ENCODE measurements around the gene SIGLEC7.

SIGLEC7 gene

DNA sequence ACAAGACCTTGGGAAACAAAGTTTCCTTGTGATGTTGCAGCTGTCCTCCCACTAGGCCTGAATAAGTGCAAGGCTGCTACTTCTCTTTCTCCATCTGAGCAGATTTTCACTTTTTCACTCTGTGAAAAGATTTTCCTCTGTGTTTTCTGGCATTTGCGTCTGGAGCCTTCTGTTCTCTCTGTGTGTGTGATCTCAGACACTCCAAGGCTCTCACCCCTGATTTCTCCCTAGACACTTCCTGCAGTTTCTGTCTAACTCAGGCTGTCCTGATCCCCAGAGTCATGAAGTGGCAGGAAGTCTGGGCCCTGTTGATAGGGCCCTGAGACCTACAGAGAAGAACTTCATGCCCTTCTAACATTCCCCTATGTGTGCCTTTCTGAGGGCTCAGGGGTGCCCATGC lies 37.2 kb downstream of the SIGLEC7 start:
- no peak for FAIRE-seq

DNA sequence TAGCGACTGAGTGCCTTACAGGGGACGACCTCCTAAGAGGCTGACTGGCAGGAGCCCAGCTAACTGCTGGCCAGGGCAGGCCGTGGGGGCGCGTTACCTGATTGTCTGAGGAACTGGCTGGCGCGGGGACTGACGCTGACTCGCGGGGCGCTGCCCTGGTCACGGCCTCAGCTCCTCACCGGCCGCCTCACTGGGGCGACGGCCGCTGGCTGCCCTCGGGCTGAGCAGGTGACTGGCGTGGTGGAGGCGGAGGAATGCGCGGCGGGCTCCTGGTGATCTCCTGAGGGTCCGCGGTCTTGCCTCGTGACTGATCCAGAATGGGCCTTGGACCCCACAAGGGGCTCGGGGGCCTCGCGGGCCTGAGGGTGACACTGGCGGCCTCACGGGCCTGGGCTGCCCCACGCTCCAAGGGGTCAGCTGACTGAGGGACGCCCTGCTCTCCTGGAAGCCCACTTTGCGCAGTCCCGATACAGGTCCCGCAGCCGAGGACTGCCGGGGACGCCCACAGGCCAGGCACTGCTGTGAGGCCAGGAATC lies 39.3 kb downstream of the SIGLEC7 start:
- no peak for FAIRE-seq

DNA sequence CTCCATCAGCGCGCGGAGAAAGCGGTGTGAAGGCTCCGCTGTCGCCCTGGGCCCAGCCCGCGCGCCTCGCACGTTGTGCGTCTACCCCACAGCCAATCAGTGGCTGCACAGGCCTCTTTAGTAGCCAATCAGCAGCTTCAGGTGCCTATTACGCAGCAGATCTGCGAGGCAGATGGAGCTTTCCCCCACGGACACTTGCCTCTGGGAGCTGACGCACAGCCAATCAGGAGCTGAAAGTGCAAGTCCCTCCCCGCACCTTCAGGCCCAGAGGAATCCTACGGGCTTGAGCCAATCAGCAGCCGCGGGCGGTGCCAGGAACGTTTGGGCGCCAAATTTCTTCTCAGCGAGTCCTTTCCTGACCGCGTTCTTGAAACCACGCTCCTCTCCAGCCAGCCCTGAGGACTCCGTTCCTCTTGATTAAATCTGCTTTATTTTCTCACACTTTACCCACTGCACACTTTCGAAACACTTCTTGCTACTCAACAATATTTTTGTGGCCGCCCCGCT lies 39.9 kb downstream of the SIGLEC7 start:
- no peak for FAIRE-seq

DNA sequence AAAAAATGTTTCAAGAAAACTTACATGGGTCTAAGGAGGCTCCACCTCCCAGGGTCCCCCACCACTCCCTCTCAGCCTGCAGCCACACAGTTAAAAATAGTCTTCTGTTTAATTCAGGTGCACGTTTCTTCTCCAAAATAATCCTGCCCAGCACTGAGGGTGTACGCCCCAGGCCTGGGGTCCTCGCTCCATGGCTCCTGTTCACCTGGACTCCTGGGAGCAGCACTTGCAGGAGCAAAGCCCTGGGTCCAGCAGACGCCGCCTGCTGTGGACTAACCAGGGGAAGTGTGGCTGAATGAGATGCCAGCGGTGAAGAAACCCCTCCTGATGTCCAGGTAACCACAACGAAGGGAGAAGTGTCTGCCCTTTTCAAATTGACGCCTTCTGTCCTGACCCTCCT lies 41.5 kb downstream of the SIGLEC7 start:
- no peak for FAIRE-seq

GRCh38 chr19:51185069-51185867 lies 43.2 kb downstream of the SIGLEC7 start:
- no peak for FAIRE-seq

DNA sequence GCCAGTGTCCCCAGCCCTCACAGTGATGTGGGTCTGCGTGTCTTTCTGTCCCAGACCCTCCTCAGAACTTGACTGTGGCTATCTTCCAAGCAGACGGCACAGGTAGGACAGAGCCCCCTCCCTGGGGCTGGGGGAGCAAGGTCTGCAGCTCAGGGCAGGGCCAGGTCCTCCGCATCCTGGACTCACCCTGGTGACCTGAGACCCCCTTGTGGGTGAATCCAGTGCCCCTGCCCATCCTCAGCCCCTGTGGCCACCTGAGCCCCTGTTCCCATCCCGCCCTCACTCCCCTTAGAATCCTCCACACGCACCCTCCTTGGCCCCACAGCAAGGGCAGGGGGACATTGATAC lies 43.7 kb downstream of the SIGLEC7 start:
- no peak for FAIRE-seq

GRCh38 chr19:51186323-51186722 lies 44.2 kb downstream of the SIGLEC7 start:
- no peak for FAIRE-seq

GRCh38 chr19:51187395-51188226 lies 45.5 kb downstream of the SIGLEC7 start:
- FAIRE-seq = no peak

- no peak for FAIRE-seq
Observed at GRCh38 chr19:51188227-51188559, 46.1 kb downstream of the SIGLEC7 start.

DNA sequence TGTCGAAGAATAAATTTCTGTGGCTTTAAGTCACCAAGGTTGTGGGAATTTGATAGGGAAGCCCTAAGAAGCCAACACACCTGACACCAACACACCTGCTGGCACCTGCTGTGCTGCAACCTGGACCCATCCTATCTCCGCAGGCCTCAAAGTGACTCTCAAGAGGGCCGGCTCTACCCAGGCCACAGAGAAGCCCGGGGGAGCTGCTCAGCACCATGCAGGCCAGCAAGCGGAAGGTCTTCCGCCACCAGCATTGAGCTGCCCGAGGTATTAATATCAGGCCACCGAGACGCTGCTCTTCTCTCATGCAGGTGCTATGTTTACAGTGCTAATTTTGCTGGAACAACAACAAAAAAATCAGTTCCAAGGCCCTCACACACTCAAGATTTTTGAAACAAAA lies 50.6 kb downstream of the SIGLEC7 start:
- FAIRE-seq = no peak

DNA sequence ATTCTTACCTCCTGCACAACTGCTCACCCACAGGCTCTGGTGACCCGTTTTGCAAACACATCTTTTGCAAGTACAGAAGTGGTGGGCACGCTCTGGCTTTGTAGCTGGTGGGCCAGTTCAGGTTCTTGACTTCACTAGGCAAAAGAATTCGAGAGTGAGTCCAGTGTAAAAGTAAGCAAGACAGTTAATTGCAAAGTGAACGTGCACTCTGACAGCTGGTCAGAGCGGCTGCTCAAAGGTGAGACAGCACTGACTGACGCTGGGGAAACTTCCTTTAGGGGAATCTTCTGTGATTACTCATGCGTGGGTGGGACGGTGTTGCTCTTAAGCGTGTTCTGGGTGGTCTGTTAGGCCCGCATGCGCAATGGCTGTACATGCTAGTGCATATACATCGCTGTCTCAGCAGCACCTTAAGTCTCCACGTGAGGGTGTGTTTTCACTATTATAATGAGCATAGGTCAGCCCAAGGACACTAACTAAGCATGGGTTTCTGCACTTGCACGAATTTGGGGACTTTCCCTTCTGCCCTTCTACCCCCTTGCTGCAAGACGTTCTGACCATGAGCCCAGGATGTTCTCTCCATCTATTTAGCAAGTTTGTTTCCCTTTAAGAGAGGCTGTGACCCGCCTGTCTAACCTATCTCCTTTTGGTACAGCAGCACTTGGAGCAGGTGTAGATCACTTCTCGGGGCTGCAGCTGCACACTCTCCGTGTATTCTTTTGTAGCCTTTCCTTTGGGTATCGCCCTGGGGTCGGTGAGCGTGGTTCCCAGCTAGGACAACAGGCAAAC lies 52.6 kb downstream of the SIGLEC7 start:
- FAIRE-seq = no peak

DNA sequence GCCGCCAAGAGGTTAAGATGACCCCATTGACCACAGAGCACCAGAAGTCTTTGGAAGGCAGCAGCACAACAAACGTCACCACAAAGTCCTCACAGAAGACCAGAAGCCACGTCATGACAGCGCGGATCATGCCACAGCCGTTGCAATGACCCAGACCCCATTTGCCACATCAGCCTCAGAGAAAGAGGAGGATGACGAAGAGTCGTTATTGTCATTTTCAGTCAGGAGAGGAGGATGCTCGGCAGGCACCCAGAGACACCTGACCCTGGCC lies 53.1 kb downstream of the SIGLEC7 start:
- no peak for FAIRE-seq

GRCh38 chr19:51195616-51196015 lies 53.5 kb downstream of the SIGLEC7 start:
- no peak for FAIRE-seq

DNA sequence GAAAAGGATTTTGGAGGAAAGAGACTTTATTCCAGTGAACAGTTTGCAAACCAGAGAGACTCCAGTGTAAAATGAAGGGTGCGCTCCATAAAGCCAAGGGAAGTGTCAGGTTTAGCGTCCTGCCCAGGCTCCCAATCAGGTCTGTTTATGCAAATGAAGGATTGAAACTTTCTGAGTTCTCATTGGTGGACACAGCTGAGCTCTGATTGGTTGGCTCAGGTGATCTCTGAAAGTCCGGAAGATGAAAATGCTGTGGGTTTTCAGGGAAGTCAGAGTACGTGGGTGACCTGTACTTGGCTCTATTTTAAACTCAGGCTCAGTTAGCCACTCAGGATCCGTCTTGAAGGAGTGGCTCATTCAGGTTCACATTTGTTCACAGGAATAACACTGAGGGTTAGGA lies 54.1 kb downstream of the SIGLEC7 start:
- no peak for FAIRE-seq

DNA sequence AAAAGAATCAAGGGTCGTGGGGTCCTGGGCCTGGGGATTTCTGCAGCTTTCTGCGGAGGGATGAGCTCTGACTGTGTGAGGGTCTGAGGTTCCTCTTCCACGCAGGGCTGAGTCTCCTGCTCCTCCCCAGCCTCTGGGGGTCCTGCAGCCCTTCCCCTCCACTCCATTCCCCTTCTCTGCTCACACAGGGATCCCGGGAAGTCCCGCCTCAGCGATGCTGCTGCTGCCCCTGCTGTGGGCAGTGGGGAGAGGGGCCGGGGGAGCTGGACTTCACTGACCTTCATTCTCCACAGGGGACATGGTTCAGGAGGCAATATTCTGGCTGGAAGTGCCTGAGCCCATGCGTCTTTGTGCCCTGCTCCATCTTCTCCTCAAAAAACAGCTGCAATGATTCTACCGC lies 56.5 kb downstream of the SIGLEC7 start:
- no peak for FAIRE-seq

- no peak for FAIRE-seq
Observed at GRCh38 chr19:51200071-51200666, 58.1 kb downstream of the SIGLEC7 start.

DNA sequence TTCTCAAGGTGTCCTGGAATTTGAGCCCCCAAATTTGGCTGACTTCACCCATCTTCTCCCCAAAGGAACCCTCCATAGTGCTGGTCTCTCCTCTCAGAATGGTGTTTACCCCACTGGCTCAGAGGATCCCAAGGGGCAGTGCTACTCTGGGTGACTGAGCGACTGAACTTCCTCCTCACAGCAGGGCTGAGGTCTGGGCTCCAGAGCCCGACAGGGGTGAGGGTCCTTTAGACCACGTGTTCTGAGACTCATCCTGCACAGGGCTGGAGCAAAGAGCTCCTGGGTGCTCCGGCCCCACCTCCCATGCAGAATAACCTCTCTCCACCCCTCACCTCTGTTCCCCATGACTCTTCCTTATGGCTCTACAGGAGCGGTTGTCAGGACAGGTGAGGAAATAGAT lies 59.6 kb downstream of the SIGLEC7 start:
- FAIRE-seq = no peak

All from TTC549 (cell line).